ENCODE data around the gene HS6ST3.
"Not testable (repeated sequence)": the region's sequence is repeated elsewhere in the genome, so short reads cannot be mapped to it uniquely, and the experiment has no call there.

Gene HS6ST3

GRCh38 chr13:96093296-96094006 is 3.5 kb downstream of the HS6ST3 start:
- DNase-seq = no peak

GRCh38 chr13:96100457-96101220 is 10.7 kb downstream of the HS6ST3 start:
- DNase-seq = no peak

- DNase-seq = no peak
Observed at GRCh38 chr13:96104516-96104915, 14.6 kb downstream of the HS6ST3 start.

- DNase-seq = not testable (repeated sequence)
Observed at GRCh38 chr13:96108072-96108471, 18.2 kb downstream of the HS6ST3 start.

DNA sequence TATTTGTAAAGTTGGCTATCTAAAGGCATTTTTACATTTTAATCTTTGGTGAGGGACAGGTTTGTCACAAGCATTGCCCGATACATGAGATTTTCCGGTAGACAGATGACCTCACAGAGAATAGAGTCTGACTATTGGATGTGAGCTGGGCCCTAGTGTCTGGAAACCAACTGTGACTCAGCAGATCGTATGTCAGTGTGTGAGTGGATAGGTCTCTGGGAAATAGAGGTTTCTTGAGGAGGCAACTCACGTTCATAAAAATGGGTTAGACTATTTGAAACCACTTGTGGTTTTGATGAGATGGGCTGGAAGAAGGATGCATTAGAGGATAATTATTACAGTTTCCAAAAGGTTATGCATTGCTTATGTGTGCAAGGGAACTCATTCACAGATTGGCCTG is 19.2 kb downstream of the HS6ST3 start:
- DNase-seq = no peak

GRCh38 chr13:96112936-96113335 is 23.0 kb downstream of the HS6ST3 start:
- DNase-seq = no peak

DNA sequence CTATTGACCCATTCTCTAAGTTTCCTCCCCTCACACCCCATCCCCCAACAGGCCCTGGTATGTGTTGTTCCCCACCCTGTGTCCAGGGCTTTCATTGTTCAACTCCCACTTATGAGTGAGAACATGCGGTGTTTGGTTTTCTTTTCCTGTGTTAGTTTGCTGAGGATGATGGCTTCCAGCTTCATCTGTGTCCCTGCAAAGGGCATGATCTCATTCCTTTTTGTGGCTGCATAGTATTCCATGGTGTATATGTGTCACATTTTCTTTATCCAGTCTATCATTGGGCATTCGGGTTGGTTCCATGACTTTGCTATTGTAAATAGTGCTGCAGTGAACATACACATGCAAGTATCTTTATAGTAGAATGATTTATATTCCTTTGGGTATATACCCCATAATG is 25.5 kb downstream of the HS6ST3 start:
- not testable (repeated sequence) for DNase-seq

GRCh38 chr13:96119921-96120320 is 30.0 kb downstream of the HS6ST3 start:
- no peak for DNase-seq

- DNase-seq = no peak
Observed at GRCh38 chr13:96130818-96131340, 41.0 kb downstream of the HS6ST3 start.

GRCh38 chr13:96141032-96141431 is 51.1 kb downstream of the HS6ST3 start:
- no peak for DNase-seq

- DNase-seq = no peak
Observed at GRCh38 chr13:96159725-96160124, 69.8 kb downstream of the HS6ST3 start.

DNA sequence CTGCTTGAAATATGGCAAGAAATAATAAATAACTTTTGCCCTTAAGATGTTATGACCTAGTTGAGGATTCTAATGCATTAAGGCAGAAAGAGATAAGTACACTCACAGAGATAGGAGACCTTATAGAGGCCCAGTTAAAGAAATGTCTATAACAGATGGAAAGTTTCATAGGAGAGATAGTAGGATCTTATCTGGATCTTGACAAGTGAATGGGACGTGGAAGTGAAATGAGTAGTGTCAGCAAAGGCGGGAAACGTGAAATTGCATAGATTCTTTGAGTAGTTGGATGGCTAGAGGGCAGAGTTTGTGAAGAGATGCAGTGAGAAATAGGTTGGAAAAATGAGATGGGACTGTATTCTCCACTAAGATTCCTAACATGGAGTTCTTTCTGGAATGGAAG is 71.2 kb downstream of the HS6ST3 start:
- DNase-seq = no peak

DNA sequence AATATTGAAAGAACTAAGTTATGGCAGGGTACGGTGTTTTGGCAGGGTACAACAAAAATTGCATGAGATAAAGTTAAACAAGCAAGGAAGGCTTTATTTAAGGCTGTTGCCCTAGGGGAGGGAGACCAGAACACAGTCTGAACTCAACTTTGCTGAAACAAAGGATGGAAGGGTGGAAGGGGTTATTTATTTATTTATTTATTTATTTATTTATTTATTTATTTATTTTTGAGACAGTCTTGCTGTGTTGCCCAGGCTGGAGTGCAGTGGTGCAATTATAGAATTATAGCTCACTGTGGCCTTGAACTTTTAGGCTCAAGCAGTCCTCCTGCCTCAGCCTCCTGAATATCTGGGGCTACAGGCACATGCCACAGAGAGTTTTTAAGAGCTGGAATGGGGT is 75.9 kb downstream of the HS6ST3 start:
- DNase-seq = no peak

GRCh38 chr13:96172066-96172465 is 82.2 kb downstream of the HS6ST3 start:
- DNase-seq = no peak

GRCh38 chr13:96178759-96179158 is 88.9 kb downstream of the HS6ST3 start:
- no peak for DNase-seq

DNA sequence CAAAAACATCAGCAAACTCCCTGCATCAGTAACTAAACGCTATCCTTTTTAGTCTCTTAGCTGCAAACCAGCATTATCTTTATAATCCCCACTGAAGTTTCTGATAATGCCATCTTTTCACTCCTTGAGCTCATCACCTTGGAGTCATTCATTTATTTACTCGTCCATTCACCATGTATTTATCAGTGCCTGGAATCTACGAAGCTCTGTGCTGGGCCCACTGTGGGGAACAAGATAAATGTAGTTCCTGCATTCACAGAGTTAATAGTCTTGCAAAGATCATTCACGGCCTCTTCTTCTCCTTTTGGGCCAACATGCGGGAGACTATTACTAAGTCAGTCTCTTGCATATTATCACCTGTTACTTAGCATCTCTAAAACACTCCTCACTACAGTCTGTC is 89.4 kb downstream of the HS6ST3 start:
- DNase-seq = no peak

- no peak for DNase-seq
Observed at GRCh38 chr13:96181911-96182310, 92.0 kb downstream of the HS6ST3 start.

DNA sequence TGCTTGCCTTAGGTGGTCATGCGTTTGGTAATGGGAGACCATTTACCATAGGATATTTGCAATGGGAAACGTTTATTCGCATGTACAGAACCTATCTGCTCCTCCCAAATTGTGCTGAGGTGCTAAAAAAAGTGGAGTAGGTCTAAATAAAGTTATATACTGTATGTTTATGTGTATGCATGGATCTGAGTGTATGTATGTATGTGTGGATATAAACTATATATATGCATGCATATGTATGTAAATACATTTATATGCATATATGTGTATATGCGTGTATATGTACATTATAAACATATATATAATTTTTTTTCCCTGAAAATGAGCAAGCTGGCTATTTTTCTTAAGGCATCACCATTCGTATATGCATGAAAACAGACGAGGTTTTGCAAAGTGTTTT is 95.9 kb downstream of the HS6ST3 start:
- DNase-seq = no peak

DNA sequence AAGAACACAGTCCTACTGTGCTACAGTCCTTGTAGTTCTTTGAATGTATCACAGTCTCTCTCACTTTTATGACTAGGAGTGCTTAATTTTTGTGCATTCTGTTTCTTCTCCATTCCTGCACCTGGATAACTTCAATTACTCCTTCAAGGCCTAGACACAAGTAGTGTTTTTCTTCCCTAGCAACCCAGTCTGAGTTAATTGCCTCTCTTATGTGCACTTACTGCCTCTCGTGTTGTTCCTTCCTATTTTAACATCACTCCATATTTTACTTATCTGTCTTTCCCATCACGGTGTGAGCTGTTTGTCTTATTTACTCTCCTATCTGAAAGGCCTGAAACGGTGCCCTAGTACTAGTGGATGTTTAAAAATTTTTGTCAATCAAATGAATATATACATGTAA is 101.5 kb downstream of the HS6ST3 start:
- no peak for DNase-seq

- no peak for DNase-seq
Observed at GRCh38 chr13:96193728-96194310, 103.9 kb downstream of the HS6ST3 start.

DNA sequence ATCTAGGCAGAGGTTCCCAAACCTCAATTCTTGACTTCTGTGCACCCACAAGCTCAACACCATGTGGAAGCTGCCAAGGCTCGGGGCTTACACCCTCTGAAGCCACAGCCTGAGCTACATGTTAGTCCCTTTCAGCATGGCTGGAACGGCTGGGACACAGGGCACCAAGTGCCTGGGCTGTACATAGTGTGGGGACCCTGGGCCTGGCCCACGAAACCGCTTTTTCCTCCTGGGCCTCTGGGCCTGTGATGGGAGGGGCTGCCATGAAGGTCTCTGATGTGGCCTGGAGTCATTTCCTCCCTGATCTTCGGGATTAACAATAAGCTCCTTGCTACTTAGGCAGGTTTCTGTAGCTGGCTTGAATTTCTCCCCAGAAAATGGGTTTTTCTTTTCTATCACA is 108.1 kb downstream of the HS6ST3 start:
- DNase-seq = no peak

DNA sequence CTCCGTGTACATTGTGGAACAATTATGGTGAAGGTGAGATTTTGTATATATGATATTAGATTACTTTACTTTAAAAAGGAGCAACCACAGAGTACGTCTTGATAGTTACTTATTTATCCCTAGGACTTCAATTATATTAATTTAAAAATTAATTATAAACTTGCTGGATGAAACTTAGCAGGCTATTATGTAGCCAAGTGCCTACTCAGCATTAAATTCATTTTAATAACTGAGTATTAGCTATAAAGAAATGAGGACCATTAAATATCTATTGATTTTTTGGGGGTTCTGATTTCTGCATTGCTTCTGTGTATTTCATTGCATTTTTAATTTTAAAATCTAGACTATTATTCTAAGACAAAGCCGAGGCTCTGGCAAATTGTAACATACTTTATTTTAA is 109.4 kb downstream of the HS6ST3 start:
- no peak for DNase-seq

GRCh38 chr13:96200810-96201209 is 110.9 kb downstream of the HS6ST3 start:
- DNase-seq = no peak

DNA sequence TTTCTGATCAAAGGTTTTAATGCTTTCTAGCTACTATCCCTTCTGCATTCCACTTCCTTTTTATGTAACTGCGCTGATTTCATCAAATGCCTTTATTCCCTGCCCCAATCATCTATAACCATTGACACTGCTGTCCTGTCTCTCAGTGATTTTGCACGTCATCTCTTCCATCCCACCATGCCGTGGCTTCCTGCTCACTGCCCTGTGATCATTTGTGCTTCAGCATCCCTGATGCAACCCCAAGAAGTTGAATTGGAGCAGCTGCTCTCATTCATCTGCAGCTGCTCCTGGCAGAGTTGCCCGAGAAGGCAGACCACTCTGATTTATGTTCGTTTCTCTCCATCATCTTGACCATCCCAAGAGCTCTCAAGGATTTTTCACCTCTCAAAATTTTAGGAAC is 112.4 kb downstream of the HS6ST3 start:
- no peak for DNase-seq
